DND-41 (cell line): ENCODE results near the gene ADO.

Experiments used
- ATAC-seq: fragments of 200-7000 bp; cut with Tn5 transposase; 3 replicates; pipeline ENCODE4 v1.9.1; 2021; ENCODE audit warnings: low read depth; ENCODE audit not compliant: insufficient read depth
- DNase-seq: peaks from one replicate; pipeline ENCODE4 v3.0.0-alpha.2; 2020
- H2AFZ ChIP-seq: 2 replicates; pipeline ENCODE4 v1.6.0; 2012; ENCODE audit warnings: low read depth, low read length
- H3K27ac ChIP-seq: 2 replicates; pipeline ENCODE4 v1.5.1; 2012; ENCODE audit warnings: low read length, inconsistent platforms
- H3K27me3 ChIP-seq: fragments of 200-600 bp; sonication (generic); 2 replicates; pipeline ENCODE4 v1.6.0; 2012; ENCODE audit warnings: low read length, mild to moderate bottlenecking, inconsistent platforms; ENCODE audit not compliant: insufficient read depth, poor library complexity
- H3K36me3 ChIP-seq: 2 replicates; pipeline ENCODE4 v1.5.1; 2012; ENCODE audit warnings: low read length, inconsistent platforms; ENCODE audit not compliant: insufficient read depth
- H3K4me1 ChIP-seq: 2 replicates; pipeline ENCODE4 v1.5.1; 2012; ENCODE audit warnings: mild to moderate bottlenecking, low read length; ENCODE audit not compliant: insufficient read depth
- H3K4me2 ChIP-seq: 2 replicates; pipeline ENCODE4 v1.6.0; 2012; ENCODE audit warnings: mild to moderate bottlenecking, moderate library complexity, low read length, inconsistent platforms; ENCODE audit not compliant: insufficient read depth
- H3K4me3 ChIP-seq, 2 experiments: fragments of 200-600 bp in 1 of 2; shearing (Covaris generic) in 1 of 2; 2 replicates each; pipeline ENCODE4 v1.5.1; 2012 to 2016; ENCODE audit warnings: inconsistent platforms in 2 of 2, low read length in 2 of 2, mild to moderate bottlenecking in 2 of 2, low read depth in 1 of 2, moderate library complexity in 1 of 2
- H3K79me2 ChIP-seq: 2 replicates; pipeline ENCODE4 v1.6.0; 2012; ENCODE audit warnings: low read length, inconsistent platforms; ENCODE audit not compliant: insufficient read depth
- H3K9ac ChIP-seq: 2 replicates; pipeline ENCODE4 v1.6.0; 2012; ENCODE audit warnings: low read depth, mild to moderate bottlenecking, inconsistent platforms, low read length, moderate library complexity
- H3K9me3 ChIP-seq: 2 replicates; pipeline ENCODE4 v1.5.1; 2012; ENCODE audit warnings: low read length, moderate library complexity, mild to moderate bottlenecking, inconsistent platforms; ENCODE audit not compliant: insufficient read depth, severe bottlenecking
- H4K20me1 ChIP-seq: 2 replicates; pipeline ENCODE4 v1.6.0; 2012; ENCODE audit warnings: low read length; ENCODE audit not compliant: insufficient read depth
- EZH2 ChIP-seq: IDR thresholded peaks from 3 replicates; pipeline ENCODE4 v1.6.1; 2012; ENCODE audit warnings: borderline replicate concordance, low read depth, mild to moderate bottlenecking, moderate library complexity, low read length, inconsistent platforms; ENCODE audit not compliant: severe bottlenecking
- TF ChIP-seq, protein P1 (sequence below): IDR thresholded peaks from 2 replicates; pipeline ENCODE4 v1.5.1; 2012; ENCODE audit warnings: borderline replicate concordance, low read length, moderate library complexity, mild to moderate bottlenecking; ENCODE audit not compliant: poor library complexity, severe bottlenecking; ENCODE audit errors: extremely low read depth

The ADO gene

GRCh38 chr10:62819141-62819920 is 14.8 kb downstream of the ADO start:
- Histone ChIP-seq H3K4me3 (no peak overlapping the region), H3K4me1 (peaks cover 25% of the 10 kb centered on the region), H3K9me3 (no peaks in the 10 kb centered on the region), H4K20me1 (no peaks in the 10 kb centered on the region), H3K27me3 (peaks cover 7% of the 10 kb centered on the region), H3K36me3 (no peaks in the 10 kb centered on the region), H3K27ac (no peak overlapping the region), H3K4me2 (no peak overlapping the region), H3K9ac (no peak overlapping the region), H3K79me2 (no peaks in the 10 kb centered on the region), H2AFZ (no peak overlapping the region)
- DNase-seq (no peak), ATAC-seq (no peak)
- TF ChIP-seq, protein P1, sequence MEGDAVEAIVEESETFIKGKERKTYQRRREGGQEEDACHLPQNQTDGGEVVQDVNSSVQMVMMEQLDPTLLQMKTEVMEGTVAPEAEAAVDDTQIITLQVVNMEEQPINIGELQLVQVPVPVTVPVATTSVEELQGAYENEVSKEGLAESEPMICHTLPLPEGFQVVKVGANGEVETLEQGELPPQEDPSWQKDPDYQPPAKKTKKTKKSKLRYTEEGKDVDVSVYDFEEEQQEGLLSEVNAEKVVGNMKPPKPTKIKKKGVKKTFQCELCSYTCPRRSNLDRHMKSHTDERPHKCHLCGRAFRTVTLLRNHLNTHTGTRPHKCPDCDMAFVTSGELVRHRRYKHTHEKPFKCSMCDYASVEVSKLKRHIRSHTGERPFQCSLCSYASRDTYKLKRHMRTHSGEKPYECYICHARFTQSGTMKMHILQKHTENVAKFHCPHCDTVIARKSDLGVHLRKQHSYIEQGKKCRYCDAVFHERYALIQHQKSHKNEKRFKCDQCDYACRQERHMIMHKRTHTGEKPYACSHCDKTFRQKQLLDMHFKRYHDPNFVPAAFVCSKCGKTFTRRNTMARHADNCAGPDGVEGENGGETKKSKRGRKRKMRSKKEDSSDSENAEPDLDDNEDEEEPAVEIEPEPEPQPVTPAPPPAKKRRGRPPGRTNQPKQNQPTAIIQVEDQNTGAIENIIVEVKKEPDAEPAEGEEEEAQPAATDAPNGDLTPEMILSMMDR = no peak
- TF ChIP-seq EZH2 = no peak

GRCh38 chr10:62820586-62820985 is 16.1 kb downstream of the ADO start:
- H3K27me3 ChIP-seq = peaks cover 7% of the 10 kb centered on the region
- H3K4me1 ChIP-seq = peaks cover 21% of the 10 kb centered on the region
- no peaks in the 10 kb centered on the region for H4K20me1 ChIP-seq
- H3K4me3 ChIP-seq = no peak overlapping the region
- no peaks in the 10 kb centered on the region for H3K79me2 ChIP-seq
- H3K36me3 ChIP-seq = no peaks in the 10 kb centered on the region
- H2AFZ ChIP-seq = no peak overlapping the region
- no peak overlapping the region for H3K4me2 ChIP-seq
- ATAC-seq (no peak), DNase-seq (no peak)
- no peak overlapping the region for H3K9ac ChIP-seq
- no peaks in the 10 kb centered on the region for H3K9me3 ChIP-seq
- TF ChIP-seq, protein P1 = no peak
- no peak for TF ChIP-seq EZH2
- H3K27ac ChIP-seq = no peak overlapping the region

DNA sequence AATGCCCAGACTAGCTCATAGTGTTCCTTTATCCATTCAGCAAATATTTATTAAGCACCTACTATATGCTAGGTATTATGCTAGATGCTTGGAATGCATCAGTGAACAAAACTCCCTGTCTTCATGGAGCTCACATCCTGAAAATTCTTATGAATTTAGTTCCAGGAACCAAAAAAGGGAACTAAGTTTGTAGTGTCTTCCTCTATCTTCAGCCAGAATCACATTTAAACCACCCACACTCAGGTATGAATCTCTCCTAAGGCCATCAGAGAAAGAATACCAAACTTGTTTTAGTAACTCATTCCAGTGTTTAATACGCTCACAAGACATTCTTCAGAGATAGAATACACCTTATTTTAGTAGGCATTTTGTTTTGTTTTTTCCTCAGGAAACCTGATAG is 21.8 kb downstream of the ADO start:
- TF ChIP-seq, protein P1 = no peak
- no peak for TF ChIP-seq EZH2
- Histone ChIP-seq H3K27me3 (peaks cover 7% of the 10 kb centered on the region), H2AFZ (no peak overlapping the region), H3K9me3 (no peaks in the 10 kb centered on the region), H4K20me1 (no peaks in the 10 kb centered on the region), H3K4me2 (no peak overlapping the region), H3K79me2 (no peaks in the 10 kb centered on the region), H3K4me1 (no peaks in the 10 kb centered on the region), H3K27ac (no peak overlapping the region), H3K4me3 (no peak overlapping the region), H3K36me3 (no peaks in the 10 kb centered on the region), H3K9ac (no peak overlapping the region)
- DNase-seq (no peak), ATAC-seq (no peak)
